Measurements from ENCODE around the gene TNFRSF12A.

The TNFRSF12A gene

GRCh38 chr16:2983706-2984136, 36.4 kb upstream of the TNFRSF12A start (continued):
- TF ChIP-seq ZNF645 (tag by site-specific recombination; IDR thresholded peaks at IDR 0.05) (no peak), ZNF404 (tag by site-specific recombination; IDR thresholded peaks at IDR 0.05) (no peak), ATF2 (tag by site-specific recombination; IDR thresholded peaks at IDR 0.05; ENCODE audit: low read depth) (no peak), HOXD13 (CRISPR knock-in tag; IDR thresholded peaks at IDR 0.05; ENCODE audit: borderline replicate concordance) (no peak), ZSCAN23 (tag by site-specific recombination; IDR thresholded peaks at IDR 0.05) (no peak), PRDM4 (tag by site-specific recombination; IDR thresholded peaks at IDR 0.05) (no peak), ZNF837 (tag by site-specific recombination; IDR thresholded peaks at IDR 0.05) (no peak), ZNF394 (tag by site-specific recombination; IDR thresholded peaks at IDR 0.05; ENCODE audit: borderline replicate concordance) (no peak), PRDM2 (tag by site-specific recombination; IDR thresholded peaks at IDR 0.05; ENCODE audit: borderline replicate concordance) (no peak), KLF7 (tag by site-specific recombination; IDR thresholded peaks at IDR 0.05; ENCODE audit: borderline replicate concordance) (no peak), ZNF658 (tag by site-specific recombination; IDR thresholded peaks at IDR 0.05) (no peak), ZNF548 (tag by site-specific recombination; IDR thresholded peaks at IDR 0.05) (no peak), YY2 (tag by site-specific recombination; IDR thresholded peaks at IDR 0.05) (no peak), ZNF175 (tag by site-specific recombination; IDR thresholded peaks at IDR 0.05) (no peak), INSM2 (tag by site-specific recombination; IDR thresholded peaks at IDR 0.05) (0 out of 2 replicates have a peak, but pooled peaks have one; percentile 21), ZBTB7A (tag by site-specific recombination; IDR thresholded peaks at IDR 0.05; ENCODE audit: low read depth) (no peak), ZNF776 (tag by site-specific recombination; IDR thresholded peaks at IDR 0.05; ENCODE audit: borderline replicate concordance) (no peak), ZNF514 (tag by site-specific recombination; IDR thresholded peaks at IDR 0.05) (no peak), ZNF211 (tag by site-specific recombination; IDR thresholded peaks at IDR 0.05; ENCODE audit: low read depth) (no peak), ZNF449 (tag by site-specific recombination; IDR thresholded peaks at IDR 0.05) (no peak), ZNF354C (tag by site-specific recombination; IDR thresholded peaks at IDR 0.05; ENCODE audit: borderline replicate concordance, low read depth) (no peak), ZBTB26 (tag by site-specific recombination; optimal IDR thresholded peaks at IDR 0.05) (peak; percentile 83), ZNF529 (tag by site-specific recombination; IDR thresholded peaks at IDR 0.05; ENCODE audit: insufficient replicate concordance) (no peak)
